Effector memory CD8-positive, alpha-beta T cell (primary cell): ENCODE results near the gene IGSF21.

ENCODE experiments used
- ATAC-seq: fragments of 150-1000 bp; cut with Tn5 transposase; replicated peaks from 2 replicates; pipeline ENCODE4 v1.10.0; 2021; ENCODE audit warnings: mild to moderate bottlenecking, moderate library complexity
- DNase-seq, 3 experiments: peaks; one replicate each; pipeline ENCODE4 v3.0.0; 2021
- H3K27ac Mint-ChIP-seq, 2 donors: one replicate each; pipeline ENCODE4 v1.8.0; 2022; ENCODE audit warnings: mild to moderate bottlenecking in 2 of 2, mixed read lengths in 2 of 2, moderate library complexity in 2 of 2
- H3K27me3 Mint-ChIP-seq, 2 donors: one replicate each; pipeline ENCODE4 v1.8.0; 2022; ENCODE audit warnings: mixed read lengths in 2 of 2
- H3K36me3 Mint-ChIP-seq: one replicate; pipeline ENCODE4 v1.8.0; 2022; ENCODE audit warnings: mild to moderate bottlenecking, moderate library complexity, mixed read lengths; ENCODE audit not compliant: insufficient read depth
- H3K4me1 Mint-ChIP-seq, 2 donors: one replicate each; pipeline ENCODE4 v1.8.0; 2022; ENCODE audit warnings: low read depth in 2 of 2, mixed read lengths in 2 of 2
- H3K4me3 Mint-ChIP-seq, 2 donors: one replicate each; pipeline ENCODE4 v1.8.0; 2022; ENCODE audit warnings: mild to moderate bottlenecking in 2 of 2, mixed read lengths in 2 of 2, moderate library complexity in 2 of 2
- H3K9me3 Mint-ChIP-seq, 2 donors: one replicate each; pipeline ENCODE4 v1.8.0; 2022; ENCODE audit warnings: mixed read lengths in 2 of 2

Gene IGSF21

GRCh38 chr1:18401921-18402320 lies 294.3 kb downstream of the IGSF21 start:
- H3K27ac Mint-ChIP-seq = no peak overlapping the region
- H3K27me3 Mint-ChIP-seq = peaks cover 47 to 60% of the 10 kb centered on the region in 2 donors
- no peak overlapping the region for H3K4me3 Mint-ChIP-seq
- no peaks in the 10 kb centered on the region for H3K4me1 Mint-ChIP-seq
- H3K9me3 Mint-ChIP-seq = no peaks in the 10 kb centered on the region
- no peaks in the 10 kb centered on the region for H3K36me3 Mint-ChIP-seq
- ATAC-seq (no peak), DNase-seq (no peak)

- no peak overlapping the region for H3K4me3 Mint-ChIP-seq
- no peak overlapping the region for H3K27ac Mint-ChIP-seq
- H3K4me1 Mint-ChIP-seq = no peaks in the 10 kb centered on the region
- peaks cover 38 to 44% of the 10 kb centered on the region in 2 donors for H3K27me3 Mint-ChIP-seq
- no peaks in the 10 kb centered on the region for H3K9me3 Mint-ChIP-seq
- DNase-seq (no peak), ATAC-seq (no peak)
- H3K36me3 Mint-ChIP-seq = no peaks in the 10 kb centered on the region
Measured at GRCh38 chr1:18404460-18404859, 296.9 kb downstream of the IGSF21 start.

- DNase-seq = no peak
- peaks cover 32 to 44% of the 10 kb centered on the region in 2 donors for H3K27me3 Mint-ChIP-seq
- no peak for ATAC-seq
- peaks cover 2 to 11% of the 10 kb centered on the region in 2 donors for H3K9me3 Mint-ChIP-seq
- no peak overlapping the region for H3K4me3 Mint-ChIP-seq
- H3K27ac Mint-ChIP-seq = no peak overlapping the region
- H3K4me1 Mint-ChIP-seq = no peaks in the 10 kb centered on the region
- H3K36me3 Mint-ChIP-seq = no peaks in the 10 kb centered on the region
Measured at GRCh38 chr1:18407166-18408045, 299.8 kb downstream of the IGSF21 start.

- no peaks in the 10 kb centered on the region for H3K36me3 Mint-ChIP-seq
- H3K9me3 Mint-ChIP-seq = peaks cover 2 to 12% of the 10 kb centered on the region in 2 donors
- H3K27ac Mint-ChIP-seq = no peak overlapping the region
- H3K27me3 Mint-ChIP-seq = peaks cover 28 to 44% of the 10 kb centered on the region in 2 donors
- DNase-seq (no peak), ATAC-seq (no peak)
- H3K4me1 Mint-ChIP-seq = no peaks in the 10 kb centered on the region
- H3K4me3 Mint-ChIP-seq = no peak overlapping the region
Measured at GRCh38 chr1:18408656-18409370, 301.2 kb downstream of the IGSF21 start.

- no peak for DNase-seq
- H3K4me1 Mint-ChIP-seq = no peaks in the 10 kb centered on the region
- H3K27ac Mint-ChIP-seq = no peak overlapping the region
- no peaks in the 10 kb centered on the region for H3K36me3 Mint-ChIP-seq
- H3K9me3 Mint-ChIP-seq = peaks cover 2 to 21% of the 10 kb centered on the region in 2 donors
- peaks cover 32 to 44% of the 10 kb centered on the region in 2 donors for H3K27me3 Mint-ChIP-seq
- H3K4me3 Mint-ChIP-seq = no peak overlapping the region
- ATAC-seq = no peak
Measured at GRCh38 chr1:18409609-18410237, 302.1 kb downstream of the IGSF21 start.

- no peak for ATAC-seq
- Mint-ChIP-seq H3K4me3 (no peak overlapping the region), H3K27ac (no peak overlapping the region)
Measured at GRCh38 chr1:18410407-18410806, 302.8 kb downstream of the IGSF21 start.

GRCh38 chr1:18411321-18411720 lies 303.7 kb downstream of the IGSF21 start:
- H3K27ac Mint-ChIP-seq = no peak overlapping the region
- DNase-seq (no peak), ATAC-seq (no peak)
- H3K9me3 Mint-ChIP-seq = peaks cover 2 to 21% of the 10 kb centered on the region in 2 donors
- H3K27me3 Mint-ChIP-seq = peaks cover 26 to 37% of the 10 kb centered on the region in 2 donors
- no peaks in the 10 kb centered on the region for H3K36me3 Mint-ChIP-seq
- H3K4me1 Mint-ChIP-seq = no peaks in the 10 kb centered on the region
- H3K4me3 Mint-ChIP-seq = no peak overlapping the region

More at GRCh38 chr1:18410407-18410806, 302.8 kb downstream of the IGSF21 start:
- Mint-ChIP-seq H3K4me1 (no peaks in the 10 kb centered on the region), H3K9me3 (peaks cover 2 to 21% of the 10 kb centered on the region in 2 donors), H3K27me3 (peaks cover 31 to 44% of the 10 kb centered on the region in 2 donors), H3K36me3 (no peaks in the 10 kb centered on the region)
- DNase-seq = no peak

GRCh38 chr1:18411820-18412641 lies 304.4 kb downstream of the IGSF21 start:
- Mint-ChIP-seq H3K36me3 (no peaks in the 10 kb centered on the region), H3K4me3 (no peak overlapping the region), H3K4me1 (no peaks in the 10 kb centered on the region), H3K9me3 (peaks cover 2 to 21% of the 10 kb centered on the region in 2 donors), H3K27me3 (peaks cover 20 to 35% of the 10 kb centered on the region in 2 donors), H3K27ac (no peak overlapping the region)
- DNase-seq = no peak
- no peak for ATAC-seq

- Mint-ChIP-seq H3K36me3 (no peaks in the 10 kb centered on the region), H3K27ac (no peak overlapping the region), H3K27me3 (peaks cover 21 to 30% of the 10 kb centered on the region in 2 donors), H3K4me1 (no peaks in the 10 kb centered on the region), H3K9me3 (peaks cover 2 to 21% of the 10 kb centered on the region in 2 donors), H3K4me3 (no peak overlapping the region)
- ATAC-seq (no peak), DNase-seq (no peak)
Measured at GRCh38 chr1:18412882-18413353, 305.3 kb downstream of the IGSF21 start.

GRCh38 chr1:18413541-18414305 lies 306.1 kb downstream of the IGSF21 start:
- Mint-ChIP-seq H3K27ac (no peak overlapping the region), H3K9me3 (peaks cover 2 to 21% of the 10 kb centered on the region in 2 donors), H3K4me1 (no peaks in the 10 kb centered on the region), H3K4me3 (no peak overlapping the region), H3K36me3 (no peaks in the 10 kb centered on the region), H3K27me3 (peaks cover 27 to 38% of the 10 kb centered on the region in 2 donors)
- no peak for DNase-seq
- no peak for ATAC-seq

GRCh38 chr1:18414321-18414720 lies 306.7 kb downstream of the IGSF21 start:
- no peak overlapping the region for H3K4me3 Mint-ChIP-seq
- H3K27me3 Mint-ChIP-seq = peaks cover 21 to 41% of the 10 kb centered on the region in 2 donors
- H3K36me3 Mint-ChIP-seq = no peaks in the 10 kb centered on the region
- no peak for ATAC-seq
- H3K9me3 Mint-ChIP-seq = peaks cover 2 to 21% of the 10 kb centered on the region in 2 donors
- H3K4me1 Mint-ChIP-seq = no peaks in the 10 kb centered on the region
- no peak for DNase-seq
- no peak overlapping the region for H3K27ac Mint-ChIP-seq

GRCh38 chr1:18414872-18415447 lies 307.4 kb downstream of the IGSF21 start:
- H3K27ac Mint-ChIP-seq = no peak overlapping the region
- no peaks in the 10 kb centered on the region for H3K4me1 Mint-ChIP-seq
- ATAC-seq = no peak

More at GRCh38 chr1:18414872-18415447, 307.4 kb downstream of the IGSF21 start:
- no peak overlapping the region for H3K4me3 Mint-ChIP-seq
- peaks cover 2 to 21% of the 10 kb centered on the region in 2 donors for H3K9me3 Mint-ChIP-seq
- no peak for DNase-seq
- H3K27me3 Mint-ChIP-seq = peaks cover 21 to 48% of the 10 kb centered on the region in 2 donors
- no peaks in the 10 kb centered on the region for H3K36me3 Mint-ChIP-seq
